ENCODE measurements around the gene USP1. TPM values are rescaled to one million over a fixed set of nuclear protein-coding genes. Genes with fewer than 3 reads are reported as not detected.

Gene USP1
- polyA plus RNA-seq, 2 of the 4 experiments (the other 2 are of a cell fraction), result 23.5 to 31.4 TPM

DNA sequence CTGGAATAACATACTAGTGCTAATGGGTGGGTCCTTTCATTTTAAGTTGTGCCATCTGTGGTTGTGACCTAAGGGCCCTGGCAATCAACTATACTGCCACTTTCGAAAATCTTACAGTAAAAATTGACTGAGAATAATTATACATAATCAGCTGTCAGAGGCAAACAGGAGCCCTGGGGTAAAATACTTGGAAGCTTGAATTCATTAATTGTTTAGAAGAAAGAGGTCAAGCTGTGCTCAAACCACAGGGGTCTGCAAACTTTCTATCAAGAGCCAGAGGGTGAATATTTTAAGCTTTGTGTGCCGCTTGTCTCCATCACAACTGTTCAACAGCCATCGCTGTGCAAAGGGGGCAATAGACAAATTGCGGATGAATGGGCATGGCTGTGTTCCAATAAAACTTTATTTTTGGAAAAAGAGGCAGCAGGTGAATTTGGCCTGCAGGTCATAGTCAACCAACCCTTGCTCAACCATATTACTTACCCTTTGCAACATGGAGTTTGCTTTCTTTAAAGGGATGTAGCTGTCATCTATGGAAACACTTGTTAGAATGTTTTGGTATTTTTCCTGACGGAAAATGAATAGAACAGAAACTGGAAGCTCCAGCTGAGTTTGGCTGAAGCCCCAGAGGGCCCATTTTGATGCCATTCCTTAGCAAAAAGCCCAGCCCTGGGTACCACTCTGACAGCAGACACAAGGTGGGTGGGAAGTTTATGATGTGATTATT, 35.7 kb upstream of the USP1 start (continued):
- TF ChIP-seq HES2 (IDR thresholded peaks at IDR 0.05) (no peak), CHD2 (IDR thresholded peaks at IDR 0.05; ENCODE audit: low read length, partially characterized antibody) (no peak), HEYL (CRISPR knock-in tag; IDR thresholded peaks at IDR 0.05) (no peak), MAFK (IDR thresholded peaks at IDR 0.05; ENCODE audit: partially characterized antibody) (no peak), HOXB5 (CRISPR knock-in tag; IDR thresholded peaks at IDR 0.05) (no peak)

DNA sequence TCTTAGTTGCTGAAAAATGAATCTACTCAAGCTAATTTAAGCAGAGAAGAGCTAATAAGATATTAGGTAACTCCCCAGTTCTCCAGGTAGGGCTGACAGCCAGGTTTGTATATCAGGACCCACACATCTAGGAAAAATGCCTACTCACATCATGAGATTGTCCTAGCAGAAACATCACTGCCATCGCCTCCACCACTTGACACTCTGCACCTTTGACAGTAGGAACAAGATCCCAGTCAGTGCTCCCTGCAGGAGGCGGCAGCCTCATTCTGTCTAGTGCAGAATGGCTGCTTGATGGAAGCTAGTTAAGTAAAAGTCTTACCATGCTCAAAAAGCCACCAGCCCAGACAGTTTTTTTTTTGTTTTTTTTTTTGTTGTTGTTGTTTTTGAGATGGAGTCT, 31.6 kb upstream of the USP1 start:
- H3K9me3 ChIP-seq, result no peaks in the 10 kb centered on the region
- H3K4me3 ChIP-seq, result no peak overlapping the region
- CTCF ChIA-PET, result interaction anchor here (1.0 to 9.5 kb wide), 2 partner anchors 196 to 231 kb away, joined by 3 to 141 read pairs; no protein-coding TSS in a partner anchor
- DNase-seq (ENCODE audit: low read depth in 1 of 2, low spot score in 1 of 2), result no peak
- no peak for ATAC-seq
- 100% methylated on average over 2 of the region's 2 CpGs for WGBS (ENCODE audit: missing lambda C conversion rate)
- POLR2A ChIA-PET, result no interaction called here
- FAIRE-seq, result no peak
- TF ChIP-seq CHD4 (IDR thresholded peaks at IDR 0.05; ENCODE audit: borderline replicate concordance), result no peak
- TF ChIP-seq TP53 (CRISPR knock-in tag; IDR thresholded peaks at IDR 0.05), result no peak
- TF ChIP-seq CBX8 (IDR thresholded peaks at IDR 0.05), result no peak
- H3K4me1 ChIP-seq, result no peaks in the 10 kb centered on the region
- no peak overlapping the region for H3K27ac ChIP-seq
- no peak overlapping the region for H3K4me2 ChIP-seq

DNA sequence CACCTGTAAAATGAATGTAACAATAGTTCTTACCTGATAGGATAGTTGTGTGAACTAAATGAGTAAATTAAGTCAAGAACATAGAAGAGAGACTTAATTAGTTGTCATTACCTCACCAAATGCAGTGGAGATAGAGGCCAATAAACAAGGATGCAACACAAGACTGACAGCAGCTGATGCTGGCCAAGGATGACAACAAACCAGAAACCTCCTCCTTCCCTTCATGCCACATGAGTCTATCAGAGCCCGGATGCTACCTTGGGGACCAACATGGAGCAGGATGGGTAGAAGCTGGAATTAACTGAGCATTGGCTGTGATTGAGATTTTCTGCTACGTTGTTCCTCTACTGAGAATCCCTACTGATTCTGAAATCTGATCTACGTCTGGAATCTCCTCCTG, 30.3 kb upstream of the USP1 start:
- DNase-seq (ENCODE audit: low read depth in 1 of 2, low spot score in 1 of 2) (no peak), FAIRE-seq (no peak), ATAC-seq (no peak; a peak in 1 of 6 replicates)
- H3K4me1 ChIP-seq, result no peaks in the 10 kb centered on the region
- no peak overlapping the region for H3K4me3 ChIP-seq
- TF ChIP-seq POLR2AphosphoS2 (conservative IDR thresholded peaks at IDR 0.05; ENCODE audit: low read length) (no peak), CHD4 (IDR thresholded peaks at IDR 0.05; ENCODE audit: borderline replicate concordance) (no peak), MYC (IDR thresholded peaks at IDR 0.05; ENCODE audit: borderline replicate concordance, low read length) (no peak), PHF8 (IDR thresholded peaks at IDR 0.05; ENCODE audit: borderline replicate concordance, low read depth) (no peak), FOSL2 (IDR thresholded peaks at IDR 0.05) (no peak), FOSL2 (CRISPR knock-in tag; IDR thresholded peaks at IDR 0.05) (no peak), ZFP36 (IDR thresholded peaks at IDR 0.05; ENCODE audit: borderline replicate concordance, partially characterized antibody) (no peak), CHD2 (IDR thresholded peaks at IDR 0.05; ENCODE audit: low read length, partially characterized antibody) (no peak), ELK1 (IDR thresholded peaks at IDR 0.05; ENCODE audit: low read depth, low read length) (no peak), HOXB13 (CRISPR knock-in tag; IDR thresholded peaks at IDR 0.05; ENCODE audit: low read depth) (no peak), EHMT2 (IDR thresholded peaks at IDR 0.05; ENCODE audit: low read depth) (no peak), ZNF302 (CRISPR knock-in tag; IDR thresholded peaks at IDR 0.05) (no peak), EP300 (IDR thresholded peaks at IDR 0.05) (no peak), HEYL (CRISPR knock-in tag; IDR thresholded peaks at IDR 0.05) (no peak), MAZ (IDR thresholded peaks at IDR 0.05; ENCODE audit: borderline replicate concordance, low read depth, low read length) (no peak), NFE2L2 (conservative IDR thresholded peaks at IDR 0.05; ENCODE audit: low read length) (no peak), PBX3 (IDR thresholded peaks at IDR 0.05) (no peak), REST (IDR thresholded peaks at IDR 0.05) (no peak), BHLHE40 (IDR thresholded peaks at IDR 0.05; ENCODE audit: low read depth, low read length) (no peak), FOSB (CRISPR knock-in tag; IDR thresholded peaks at IDR 0.05) (no peak), RARB (CRISPR knock-in tag; IDR thresholded peaks at IDR 0.05) (no peak)
- POLR2A ChIA-PET, result no interaction called here
- H3K9me3 ChIP-seq, result no peaks in the 10 kb centered on the region
- no peak overlapping the region for H3K4me2 ChIP-seq
- 51% methylated on average over 3 of the region's 3 CpGs for WGBS (ENCODE audit: missing lambda C conversion rate)
- CTCF ChIA-PET, result interaction anchor here (0.6 to 9.5 kb wide), 22 partner anchors 10 to 1447 kb away, joined by 3 to 141 read pairs (median 4); partner anchors contain the start of gene KANK4
- H3K27ac ChIP-seq, result no peak overlapping the region

All from A549 (cell line).